ENCODE data around the gene FRMD3.

The FRMD3 gene

DNA sequence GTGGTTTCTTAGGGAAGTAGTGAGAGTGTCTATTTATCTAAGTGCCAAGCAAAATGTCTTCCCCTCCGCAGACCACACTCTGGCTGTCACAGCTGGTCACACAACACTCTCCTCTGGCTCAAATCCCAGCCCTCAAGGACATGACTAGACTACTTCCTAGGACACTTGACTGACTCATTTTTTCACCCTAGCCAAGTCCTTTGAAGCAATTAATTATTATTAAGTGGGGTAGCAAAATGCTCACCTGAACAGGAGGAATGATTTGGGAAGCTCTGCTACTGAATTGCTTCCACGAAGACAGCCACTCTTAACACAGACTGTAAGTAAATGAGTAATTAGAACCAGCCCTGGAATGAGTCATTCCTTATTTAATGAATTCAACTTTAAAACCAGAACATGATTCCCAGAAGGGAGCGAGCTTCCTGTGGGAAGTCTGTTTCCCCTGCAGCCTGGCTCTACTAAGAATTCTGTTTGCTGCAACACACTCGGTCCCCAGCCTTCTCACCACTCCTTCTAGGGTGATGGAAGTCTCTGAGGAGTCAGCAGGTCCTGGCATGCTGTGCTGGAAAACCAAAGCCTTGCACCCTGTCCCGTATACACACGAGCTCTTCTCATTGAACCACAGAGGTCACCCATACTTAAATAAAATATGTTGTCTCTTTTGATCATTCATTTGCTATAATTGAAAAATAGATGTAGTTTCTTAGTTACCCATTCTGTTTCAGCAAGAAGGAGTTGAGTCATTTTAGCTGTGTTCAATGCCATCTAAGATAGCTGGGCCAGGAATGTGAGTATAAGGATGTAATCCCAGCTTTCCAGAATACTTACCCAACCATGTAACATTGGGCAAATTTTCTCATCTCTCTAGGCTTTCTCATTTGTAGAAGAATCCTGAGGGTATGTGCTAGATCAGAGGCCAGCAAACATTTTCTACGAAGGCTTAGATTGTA lies 256.6 kb downstream of the FRMD3 start:
- peak; percentile 48 for DNase-seq (ENCODE audit: low spot score)

DNA sequence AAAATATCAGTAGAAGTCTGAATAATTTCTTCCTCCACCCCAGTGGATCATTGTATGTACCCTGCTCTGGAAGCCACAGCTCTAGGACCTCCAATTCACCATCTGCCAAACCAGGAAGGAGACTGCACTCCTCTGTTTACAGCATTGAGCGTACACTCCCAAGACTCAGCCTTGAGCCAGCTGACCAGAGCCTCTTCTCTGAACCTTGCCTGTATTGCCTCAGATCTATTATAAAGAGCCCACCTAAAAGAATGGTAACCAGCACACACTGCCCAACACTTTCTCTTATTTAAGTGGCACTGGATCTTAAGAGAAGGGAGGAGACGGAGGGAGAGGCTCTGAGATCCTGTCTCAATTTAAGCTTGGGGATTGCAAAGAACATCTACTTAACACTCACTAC lies 257.4 kb downstream of the FRMD3 start:
- no peak for DNase-seq (ENCODE audit: low spot score)

DNA sequence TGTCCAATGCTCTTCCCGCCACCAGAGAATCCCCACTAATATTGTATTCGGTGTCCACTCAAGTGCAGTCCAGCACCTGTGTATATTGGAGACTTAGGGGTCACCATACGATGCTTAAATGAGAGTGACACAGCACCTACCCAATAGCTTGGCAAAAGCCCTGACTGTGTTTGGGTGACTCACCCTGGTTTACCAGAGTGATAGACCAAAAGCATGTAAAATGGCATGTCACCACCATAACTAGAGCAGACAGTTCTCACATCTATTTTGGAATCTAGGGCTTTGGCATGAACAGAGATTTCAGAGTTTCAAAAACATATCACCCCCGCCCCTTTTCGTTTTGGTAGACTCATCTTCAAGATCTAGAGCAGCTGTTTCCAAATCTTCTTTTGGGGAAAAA lies 257.9 kb downstream of the FRMD3 start:
- DNase-seq (ENCODE audit: low spot score): no peak

DNA sequence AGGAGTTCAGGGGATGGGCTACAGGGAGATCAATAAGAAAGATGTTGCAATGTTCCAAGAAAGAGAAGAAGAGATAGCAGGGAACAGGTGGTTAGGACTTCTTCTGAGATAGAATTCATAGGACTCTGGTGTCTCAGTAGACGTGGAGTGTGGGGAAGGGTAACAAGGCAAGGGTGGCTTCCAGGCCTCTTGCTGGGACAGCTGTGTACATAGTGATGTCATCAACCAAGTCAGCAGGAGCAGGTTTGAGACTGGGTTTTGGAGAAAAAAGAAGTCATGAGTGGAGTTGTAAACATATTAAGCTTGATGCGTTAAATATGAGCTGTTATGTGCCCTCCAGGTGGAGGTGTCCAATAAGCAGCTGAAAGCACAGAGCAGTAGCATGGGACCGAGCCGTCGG lies 263.4 kb downstream of the FRMD3 start:
- no peak for DNase-seq (ENCODE audit: low spot score)

DNA sequence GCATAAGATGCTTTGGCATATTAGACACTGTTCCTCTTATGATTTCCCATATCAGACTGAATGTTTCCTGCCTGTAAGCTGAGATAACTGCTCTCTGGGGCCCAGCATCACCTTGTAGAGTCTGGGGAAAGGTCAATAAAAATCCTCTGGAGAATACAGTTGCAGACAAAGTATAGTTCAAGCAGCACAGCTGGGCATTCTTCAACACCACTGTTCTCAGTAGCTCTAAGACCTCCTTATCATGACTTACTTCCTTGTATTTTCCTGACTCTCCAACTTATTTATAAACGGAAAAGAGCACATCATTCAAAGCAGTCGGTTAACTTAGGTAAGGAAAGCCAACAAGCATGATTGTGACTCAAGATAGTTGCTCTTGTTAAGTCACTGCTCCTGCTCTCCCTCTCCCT lies 266.5 kb downstream of the FRMD3 start:
- DNase-seq (ENCODE audit: low spot score): no peak

DNA sequence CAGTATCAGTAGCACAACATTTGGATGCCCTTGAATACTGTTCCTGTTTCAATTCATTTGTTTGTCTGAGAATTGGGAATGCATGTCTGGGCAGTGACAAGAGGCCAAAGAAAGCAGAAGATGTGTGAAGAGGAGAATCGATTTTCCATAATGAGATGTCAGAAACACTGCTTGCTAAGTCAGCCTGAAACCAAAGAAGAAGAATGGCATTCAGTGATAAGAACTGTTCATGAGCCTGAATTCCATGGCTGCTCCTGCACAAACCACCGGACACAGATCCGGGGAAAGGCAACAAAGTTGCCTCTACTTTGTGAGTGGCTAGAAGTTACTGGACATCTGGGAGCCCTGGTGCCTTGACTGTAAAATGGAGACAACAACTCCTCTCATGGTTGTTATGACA lies 268.1 kb downstream of the FRMD3 start:
- DNase-seq (ENCODE audit: low spot score): no peak

DNA sequence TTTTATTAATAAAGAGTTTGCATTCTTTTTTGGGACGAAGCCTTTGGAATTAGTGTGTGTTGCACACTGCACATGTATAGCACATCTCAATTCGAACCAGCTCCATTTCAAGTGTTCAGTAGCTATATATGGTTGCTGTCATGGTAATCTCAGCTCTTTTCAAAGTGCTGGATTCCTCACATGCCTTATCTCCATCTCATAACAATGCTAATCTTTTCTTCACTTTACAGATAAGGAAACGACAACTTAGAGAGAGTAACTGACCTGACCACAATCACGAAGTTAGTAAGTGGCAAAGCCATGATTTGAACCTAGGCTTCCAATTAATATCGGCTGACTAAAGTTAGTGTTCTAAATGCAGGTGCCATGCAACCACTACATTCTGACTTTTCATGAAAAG lies 270.5 kb downstream of the FRMD3 start:
- DNase-seq (ENCODE audit: low spot score): no peak

DNA sequence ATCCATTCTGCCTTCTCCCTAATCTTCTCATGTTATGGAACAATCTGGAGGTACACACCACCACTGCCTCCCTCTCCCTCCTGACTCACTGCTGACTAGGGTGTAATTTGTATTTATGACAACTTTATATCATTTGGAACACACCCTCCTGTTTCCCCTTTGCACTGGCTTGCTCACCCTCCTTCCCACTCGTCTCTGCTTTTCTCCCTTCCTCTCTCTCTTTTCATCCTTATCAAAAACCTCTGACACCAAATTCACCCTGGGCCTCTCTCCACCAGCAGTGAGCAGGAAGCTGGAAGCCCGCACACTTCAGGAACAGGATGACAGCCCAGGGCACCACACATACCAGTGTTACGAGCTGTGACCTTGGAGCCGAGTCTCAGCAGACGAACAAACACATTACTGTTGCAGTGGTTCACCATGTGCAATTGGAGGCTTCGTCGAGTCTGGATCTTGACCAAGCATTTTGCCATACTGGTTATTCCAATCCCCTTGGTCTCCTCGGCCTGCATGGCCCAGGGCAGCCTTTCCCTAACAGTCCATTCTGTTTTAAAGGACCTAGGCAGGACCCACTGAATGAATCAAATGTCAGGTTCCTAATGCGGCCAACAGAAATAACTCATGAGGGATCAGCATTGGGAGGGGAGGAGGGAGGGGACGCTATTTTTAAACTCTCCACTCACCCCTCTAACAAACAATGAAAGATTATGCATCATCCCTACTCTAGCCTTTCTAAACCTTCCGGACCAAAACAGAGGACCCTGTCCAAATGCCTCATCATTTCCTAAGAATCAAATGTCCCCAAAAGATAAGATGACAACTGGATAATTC lies 271.3 kb downstream of the FRMD3 start:
- DNase-seq (ENCODE audit: low spot score): no peak

DNA sequence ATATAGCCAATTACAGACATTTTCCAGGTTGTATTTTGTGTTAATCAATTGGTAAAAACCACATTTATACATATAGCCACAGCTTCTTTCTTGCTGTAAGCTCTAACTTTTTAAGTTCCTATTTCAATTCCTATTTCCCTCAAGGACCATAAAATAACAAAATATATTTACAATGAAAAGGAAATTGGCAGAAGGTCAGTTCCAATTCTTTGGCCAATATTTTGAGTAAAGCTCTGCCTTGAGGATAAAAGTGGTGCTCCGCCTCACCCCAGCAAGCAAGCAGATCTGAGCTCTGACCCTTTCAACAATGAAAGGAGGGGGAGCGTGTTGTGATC lies 271.9 kb downstream of the FRMD3 start:
- DNase-seq (ENCODE audit: low spot score): no peak

DNA sequence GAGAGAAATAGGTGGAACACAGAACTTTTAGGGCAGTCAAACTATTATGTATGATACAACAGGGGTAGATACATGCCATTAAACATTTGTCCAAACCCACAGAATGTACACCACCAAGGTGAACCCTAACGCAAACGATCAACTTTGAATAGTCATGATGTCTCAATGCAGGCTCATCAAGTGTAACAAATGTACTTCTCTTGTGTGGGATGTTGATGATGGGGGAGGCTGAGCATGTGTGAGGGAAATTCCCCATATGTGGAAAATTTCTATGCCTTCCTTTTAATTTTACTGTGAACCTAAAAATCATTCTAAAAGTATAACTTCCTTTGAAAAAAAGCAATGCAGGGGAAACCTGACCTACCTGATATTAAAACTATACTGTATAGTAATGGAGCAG lies 273.9 kb downstream of the FRMD3 start:
- no peak for DNase-seq (ENCODE audit: low spot score)

DNA sequence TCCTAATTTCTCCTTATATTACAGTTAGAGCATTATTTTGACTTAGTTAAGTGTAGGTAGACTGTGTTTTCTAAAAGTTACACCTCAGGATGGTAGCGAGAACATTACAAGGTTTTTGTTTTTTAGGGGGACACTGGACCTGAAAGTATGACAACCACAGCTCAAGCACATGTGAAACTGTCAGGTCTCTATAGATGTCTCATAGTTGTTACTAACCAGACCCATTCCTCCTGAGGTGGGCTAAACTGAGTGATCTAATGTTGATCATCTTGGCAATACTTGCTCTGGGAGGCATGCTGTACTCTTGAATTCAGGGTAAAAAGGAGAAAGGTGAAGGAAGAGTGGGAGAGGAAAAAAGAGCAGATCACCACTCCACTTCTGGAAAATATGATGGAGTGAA lies 278.6 kb downstream of the FRMD3 start:
- no peak for DNase-seq (ENCODE audit: low spot score)

DNA sequence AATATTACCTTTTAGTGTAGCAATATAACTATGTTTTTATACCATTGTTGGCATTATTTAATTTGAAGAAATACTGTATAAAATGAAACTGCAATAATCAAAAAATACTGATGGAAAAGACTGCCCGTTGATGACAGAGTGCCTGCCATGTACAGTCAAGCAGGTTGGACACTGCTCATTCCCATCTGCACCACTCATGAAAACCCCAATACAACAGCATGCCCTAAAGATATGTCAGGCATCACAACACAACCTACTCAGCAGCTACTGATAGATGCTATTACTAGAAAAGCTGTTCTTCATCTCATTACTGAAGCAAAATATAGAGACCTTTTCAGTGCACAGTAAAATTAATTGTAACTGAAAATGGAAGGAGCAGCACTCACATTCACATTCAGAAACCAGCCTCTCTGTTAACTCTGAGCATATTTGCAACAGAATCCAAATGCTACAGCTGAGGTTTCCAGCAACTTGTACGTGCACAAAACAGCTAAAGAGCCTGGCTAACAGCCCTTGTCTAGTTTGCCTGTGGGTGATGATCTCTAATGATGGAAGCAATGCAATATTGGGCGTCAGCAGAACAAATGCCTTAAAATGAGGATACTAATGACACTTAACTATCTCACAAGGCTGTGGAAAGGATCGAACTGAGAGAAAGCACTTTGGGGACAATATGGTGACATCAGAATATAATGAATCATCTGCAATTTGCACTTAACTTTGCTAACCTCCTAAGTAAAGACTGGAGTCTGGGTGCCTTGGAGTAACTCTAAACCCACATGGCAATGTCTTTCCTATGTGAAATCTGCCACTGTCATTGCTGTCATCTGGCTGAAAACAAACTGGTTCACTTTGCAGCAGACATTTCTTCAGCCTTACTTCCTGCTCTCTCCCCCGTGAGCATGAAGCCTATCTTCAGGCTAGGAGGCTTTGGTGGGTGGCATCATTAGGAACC lies 280.0 kb downstream of the FRMD3 start:
- no peak for DNase-seq (ENCODE audit: low spot score)

DNA sequence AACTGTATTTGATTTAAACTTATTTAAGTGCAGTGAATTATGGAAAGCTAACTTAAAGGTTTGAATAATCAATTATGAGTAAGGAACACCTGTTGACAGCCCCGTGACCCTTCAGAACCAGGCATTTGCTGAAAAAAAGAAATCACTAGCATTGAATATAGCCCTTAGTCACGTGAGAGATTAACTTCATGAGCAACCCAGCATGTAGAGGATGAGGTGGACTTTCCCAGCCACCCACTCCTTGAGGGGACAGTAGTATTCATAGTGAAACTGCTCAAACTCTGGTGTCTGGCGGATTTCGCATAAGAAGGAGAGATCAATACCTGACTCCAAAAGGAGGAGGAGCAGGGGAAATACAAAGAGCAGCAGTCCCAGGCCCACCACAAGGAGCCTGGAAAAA lies 290.5 kb downstream of the FRMD3 start:
- DNase-seq (ENCODE audit: low spot score): no peak

DNA sequence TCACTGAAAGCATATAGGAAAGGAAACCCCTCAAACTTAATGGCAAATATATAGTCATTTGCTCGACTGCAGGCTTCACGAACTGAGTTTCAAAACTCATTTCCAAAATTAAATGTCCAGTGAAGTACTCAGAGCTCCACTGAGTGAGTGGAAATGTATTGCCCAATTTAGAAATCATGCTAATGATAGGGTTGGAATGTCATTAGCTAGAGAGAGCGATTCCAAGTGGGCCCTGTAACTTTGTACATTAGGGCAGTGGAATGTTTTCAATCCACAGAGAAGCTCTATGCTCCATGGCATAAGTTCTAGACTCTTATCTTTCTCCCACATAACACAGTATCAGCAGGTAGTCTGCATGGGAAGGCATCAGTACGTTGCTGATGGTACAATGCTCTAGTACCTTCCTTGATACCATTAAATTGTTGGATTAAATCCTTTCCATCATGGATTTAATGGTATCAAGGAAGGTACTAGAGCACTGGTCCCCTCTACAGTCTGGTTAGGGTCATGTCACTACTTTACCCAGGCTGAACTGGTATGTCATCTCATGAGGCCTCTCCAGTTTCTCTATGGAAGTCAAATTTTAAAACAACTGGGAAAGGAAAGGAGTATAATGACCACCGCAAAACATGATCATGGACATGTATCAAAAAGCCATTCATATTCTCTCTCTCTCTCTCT lies 292.1 kb downstream of the FRMD3 start:
- no peak for DNase-seq (ENCODE audit: low spot score)

DNA sequence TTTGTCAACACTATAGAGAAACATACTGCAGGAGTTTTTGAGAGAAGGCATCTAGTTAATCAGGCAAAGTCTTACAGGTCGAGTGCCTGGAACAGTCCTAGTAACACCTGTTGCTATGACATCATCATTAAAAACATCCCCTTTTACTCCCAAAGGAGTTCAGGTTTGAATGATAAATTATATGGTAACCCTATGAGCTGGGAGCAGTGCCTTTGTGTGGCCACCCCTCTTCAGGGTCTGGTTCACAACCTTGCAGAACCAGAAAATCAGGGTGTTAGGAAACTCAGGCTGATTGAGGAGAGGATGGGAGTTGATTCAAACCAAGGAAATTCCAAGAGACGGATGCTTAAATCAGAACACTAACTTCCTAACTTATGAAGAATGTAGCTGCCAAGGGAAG lies 296.1 kb downstream of the FRMD3 start:
- no peak for DNase-seq (ENCODE audit: low spot score)

DNA sequence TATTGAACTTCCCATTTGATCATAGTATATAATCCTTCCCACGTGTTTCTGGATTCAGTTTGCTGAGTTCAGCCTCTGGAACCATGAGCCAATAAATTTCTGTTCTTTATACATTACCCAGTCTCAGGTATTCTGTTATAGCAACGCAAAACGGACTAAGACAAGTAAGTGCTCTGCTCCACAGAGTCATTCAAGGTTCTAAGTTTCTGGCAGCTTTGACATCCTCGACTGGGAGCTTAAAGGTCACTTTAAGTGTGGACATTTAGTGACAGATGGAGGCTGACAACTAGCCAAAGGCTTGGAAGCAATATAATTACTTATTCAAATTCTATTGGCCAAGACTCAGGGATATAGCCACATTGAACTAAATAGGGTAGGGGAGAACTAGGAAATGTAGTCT lies 297.5 kb downstream of the FRMD3 start:
- DNase-seq (ENCODE audit: low spot score): no peak

DNA sequence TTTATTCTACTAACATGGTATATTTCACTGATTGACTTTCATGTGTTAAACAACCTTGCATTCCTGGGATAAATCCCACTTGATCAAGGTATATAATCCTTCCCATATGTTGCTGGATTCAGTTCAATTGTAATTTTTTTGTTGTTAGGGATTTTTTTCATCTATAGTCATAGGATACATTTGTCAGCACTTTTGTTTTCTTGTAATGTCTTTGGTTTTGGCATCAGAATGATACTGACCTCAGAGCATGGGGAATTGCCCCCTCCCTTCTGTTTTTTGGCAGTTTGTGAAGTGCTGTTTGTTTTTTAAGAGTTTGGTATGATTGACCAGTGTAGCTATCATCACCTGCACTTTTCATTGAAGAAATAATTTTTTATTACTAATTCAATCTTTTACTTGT lies 298.5 kb downstream of the FRMD3 start:
- no peak for DNase-seq (ENCODE audit: low spot score)

DNA sequence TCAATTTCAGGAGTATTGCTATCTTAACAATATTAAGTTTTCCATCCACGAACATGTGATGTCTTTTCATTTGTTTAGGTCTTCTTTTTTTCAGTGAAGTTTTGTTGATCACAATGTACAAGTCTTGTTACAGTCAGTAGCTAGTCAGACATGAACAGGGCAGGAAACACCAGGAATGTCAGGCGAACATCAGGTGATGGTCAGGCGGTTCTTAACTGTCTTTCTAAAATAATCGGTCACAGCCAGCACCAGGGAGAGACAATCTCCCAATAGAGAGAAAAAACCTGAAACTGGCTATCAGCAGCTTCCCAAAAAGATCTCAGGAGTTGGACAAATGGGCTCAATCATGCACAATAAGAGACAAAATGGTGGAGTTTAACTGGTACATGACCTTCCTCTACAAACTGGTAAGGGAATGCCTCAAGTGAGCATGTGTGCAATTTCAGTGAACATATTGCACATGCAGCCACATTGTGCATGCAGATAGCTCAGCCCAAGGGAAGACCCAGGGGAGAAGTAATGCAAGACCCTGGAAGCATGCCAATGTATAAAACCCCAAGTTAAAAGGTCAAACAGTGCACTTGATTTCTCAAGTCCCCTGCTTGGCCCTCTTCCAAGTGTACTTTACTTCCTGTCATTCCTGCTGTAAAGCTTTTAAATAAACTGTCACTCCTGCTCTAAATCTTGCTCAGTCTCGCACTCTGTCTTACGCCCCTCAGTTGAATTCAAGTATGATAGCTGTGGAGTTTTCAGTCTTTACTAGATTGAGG lies 299.1 kb downstream of the FRMD3 start:
- DNase-seq (ENCODE audit: low spot score): no peak

DNA sequence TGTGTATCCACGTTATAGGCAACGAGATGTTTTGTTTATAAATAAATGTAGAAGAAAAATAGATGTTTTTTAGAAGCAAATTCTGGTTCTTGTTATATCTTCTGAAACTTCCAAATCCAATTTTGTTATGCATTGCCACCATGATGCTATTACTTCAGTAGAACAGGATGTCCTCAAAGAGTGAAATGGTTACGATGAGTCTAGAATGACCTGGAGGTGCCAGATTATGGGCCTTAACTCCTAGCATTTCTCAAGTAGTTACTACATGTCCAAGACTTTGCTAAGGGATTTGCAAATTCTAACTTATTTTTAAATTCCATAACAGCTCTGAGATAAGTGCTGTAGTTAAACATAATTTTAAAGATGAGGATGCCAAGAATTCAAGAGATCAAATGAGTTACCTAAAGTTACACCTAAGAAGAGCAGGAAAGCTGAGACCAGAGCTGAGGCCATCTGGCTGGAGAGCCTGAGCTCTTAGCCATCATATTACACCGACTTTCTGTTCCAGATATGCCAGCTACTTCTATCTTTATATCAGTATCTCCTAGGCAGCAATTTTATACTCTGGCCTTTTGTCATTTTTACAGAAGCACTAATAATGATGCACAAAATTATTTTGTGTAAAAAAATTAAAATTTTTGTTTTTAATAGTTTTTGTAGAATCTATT lies 302.0 kb downstream of the FRMD3 start:
- no peak for DNase-seq (ENCODE audit: low spot score)

DNA sequence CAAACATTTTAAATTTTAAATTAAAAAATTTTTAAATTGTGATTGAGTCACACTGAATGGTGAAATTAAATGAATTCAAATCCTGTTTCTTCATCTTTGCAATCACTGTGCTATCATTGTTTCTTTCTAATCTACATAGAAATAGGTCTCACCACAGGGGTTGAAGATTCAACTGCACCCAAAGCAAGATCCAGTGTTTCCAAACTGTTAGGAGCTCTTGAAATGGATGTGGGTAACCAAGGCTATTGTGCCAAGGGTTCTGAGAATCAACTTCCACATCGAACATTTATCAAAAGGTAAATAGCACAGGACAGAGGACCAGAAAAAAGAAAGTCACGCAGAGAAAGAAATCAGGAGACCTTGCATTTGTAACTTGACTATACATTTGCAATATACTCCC lies 302.7 kb downstream of the FRMD3 start:
- no peak for DNase-seq (ENCODE audit: low spot score)

All from pons (tissue), 1 donor.